ENCODE results near the gene SLC22A15.
"Not testable (repeated sequence)": the region's sequence is repeated elsewhere in the genome, so short reads cannot be mapped to it uniquely, and the experiment has no call there.

Gene SLC22A15

GRCh38 chr1:115976062-115976920, at the start of gene SLC22A15:
Gene SLC22A15, plus strand, starts transcription at chr1:115976513. Its CDS starts 115 bp downstream, at chr1:115976628.
- peak; percentile 7 for DNase-seq (ENCODE audit: low read depth)

GRCh38 chr1:115927971-115928370, 48.3 kb upstream of the SLC22A15 start:
- DNase-seq (ENCODE audit: low read depth), result no peak

- DNase-seq (ENCODE audit: low read depth), result no peak
Measured at GRCh38 chr1:115929881-115930280, 46.4 kb upstream of the SLC22A15 start.

- DNase-seq (ENCODE audit: low read depth), result no peak
Measured at GRCh38 chr1:115933625-115934024, 42.7 kb upstream of the SLC22A15 start.

- DNase-seq (ENCODE audit: low read depth), result no peak
Measured at GRCh38 chr1:115939455-115939854, 36.9 kb upstream of the SLC22A15 start.

GRCh38 chr1:115946116-115946515, 30.2 kb upstream of the SLC22A15 start:
- DNase-seq (ENCODE audit: low read depth), result no peak

GRCh38 chr1:115949156-115949555, 27.2 kb upstream of the SLC22A15 start:
- DNase-seq (ENCODE audit: low read depth), result no peak

- no peak for DNase-seq (ENCODE audit: low read depth)
Measured at GRCh38 chr1:115951560-115951959, 24.8 kb upstream of the SLC22A15 start.

- DNase-seq (ENCODE audit: low read depth), result no peak
Measured at GRCh38 chr1:115952547-115952946, 23.8 kb upstream of the SLC22A15 start.

- DNase-seq (ENCODE audit: low read depth), result no peak
Measured at GRCh38 chr1:115953180-115953579, 23.1 kb upstream of the SLC22A15 start.

GRCh38 chr1:115954684-115955083, 21.6 kb upstream of the SLC22A15 start:
- no peak for DNase-seq (ENCODE audit: low read depth)

GRCh38 chr1:115955228-115955627, 21.1 kb upstream of the SLC22A15 start:
- DNase-seq (ENCODE audit: low read depth), result no peak

- DNase-seq (ENCODE audit: low read depth), result no peak
Measured at GRCh38 chr1:115958866-115959265, 17.4 kb upstream of the SLC22A15 start.

- DNase-seq (ENCODE audit: low read depth), result no peak
Measured at GRCh38 chr1:115969509-115969908, 6.8 kb upstream of the SLC22A15 start.

GRCh38 chr1:115971778-115972177, 4.5 kb upstream of the SLC22A15 start:
- not testable (repeated sequence) for DNase-seq (ENCODE audit: low read depth)

GRCh38 chr1:115973154-115973553, 3.2 kb upstream of the SLC22A15 start:
- DNase-seq (ENCODE audit: low read depth), result no peak

- no peak for DNase-seq (ENCODE audit: low read depth)
Measured at GRCh38 chr1:115975569-115976061, 698 bp upstream of the SLC22A15 start.

GRCh38 chr1:115976921-115977498, 697 bp downstream of the SLC22A15 start:
- no peak for DNase-seq (ENCODE audit: low read depth)

GRCh38 chr1:115977499-115978258, 1.4 kb downstream of the SLC22A15 start:
- no peak for DNase-seq (ENCODE audit: low read depth)

GRCh38 chr1:115978292-115978941, 2.1 kb downstream of the SLC22A15 start:
- no peak for DNase-seq (ENCODE audit: low read depth)

GRCh38 chr1:115980156-115980555, 3.8 kb downstream of the SLC22A15 start:
- DNase-seq (ENCODE audit: low read depth), result no peak
